Nephron (organoid): ENCODE measurements around the gene CCNK.
A peak's percentile ranks its signal among the peaks of the same experiment; 100 is the strongest.

Source experiments
- H3K27ac Mint-ChIP-seq, 3 experiments: 2 replicates each; pipeline ENCODE4 v1.8.0; 2020; ENCODE audit warnings: mixed read lengths in 3 of 3, mild to moderate bottlenecking in 2 of 3, moderate library complexity in 1 of 3
- H3K27me3 Mint-ChIP-seq: 2 replicates; pipeline ENCODE4 v1.8.0; 2021; ENCODE audit warnings: low read depth, mild to moderate bottlenecking, moderate library complexity, mixed read lengths
- H3K36me3 Mint-ChIP-seq: 2 replicates; pipeline ENCODE4 v1.8.0; 2020; ENCODE audit warnings: low read depth, mixed read lengths
- H3K4me1 Mint-ChIP-seq: 2 replicates; pipeline ENCODE4 v1.8.0; 2020; ENCODE audit warnings: mixed read lengths
- H3K4me3 Mint-ChIP-seq, 3 experiments: 2 replicates each; pipeline ENCODE4 v1.8.0; 2020; ENCODE audit warnings: mild to moderate bottlenecking in 3 of 3, mixed read lengths in 3 of 3, moderate library complexity in 2 of 3
- H3K9me3 Mint-ChIP-seq: 2 replicates; pipeline ENCODE4 v1.8.0; 2020; ENCODE audit warnings: mixed read lengths
- TF ChIP-seq, protein P1 (sequence below), 3 experiments: fragments of 200-600 bp; sonication (generic); IDR thresholded peaks; one replicate each; pipeline ENCODE4 v1.5.0; 2021; ENCODE audit warnings: antibody characterized with exemption in 3 of 3; ENCODE audit not compliant: unreplicated experiment in 3 of 3

The CCNK gene

DNA sequence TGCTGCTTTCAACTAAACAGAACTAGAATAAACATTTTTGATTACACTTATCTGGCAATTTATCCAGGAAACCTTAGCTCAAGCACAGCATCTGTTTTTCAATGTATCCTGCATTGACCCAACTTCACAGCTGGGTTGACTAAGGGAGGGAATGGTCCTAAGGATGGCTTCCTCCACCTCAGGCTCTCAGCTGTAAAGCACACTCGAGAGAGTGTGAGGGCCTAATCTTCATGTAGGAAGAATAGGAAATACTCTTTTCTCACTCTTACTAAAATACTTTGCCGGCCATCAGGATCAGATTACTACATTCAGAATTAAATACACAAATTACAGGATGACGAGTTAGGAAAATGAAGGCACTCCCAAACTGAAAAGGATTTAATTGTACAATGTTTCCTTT lies 7.8 kb upstream of the CCNK start:
- no peak overlapping the region for H3K27ac Mint-ChIP-seq
- H3K9me3 Mint-ChIP-seq: no peaks in the 10 kb centered on the region
- TF ChIP-seq, protein P1, sequence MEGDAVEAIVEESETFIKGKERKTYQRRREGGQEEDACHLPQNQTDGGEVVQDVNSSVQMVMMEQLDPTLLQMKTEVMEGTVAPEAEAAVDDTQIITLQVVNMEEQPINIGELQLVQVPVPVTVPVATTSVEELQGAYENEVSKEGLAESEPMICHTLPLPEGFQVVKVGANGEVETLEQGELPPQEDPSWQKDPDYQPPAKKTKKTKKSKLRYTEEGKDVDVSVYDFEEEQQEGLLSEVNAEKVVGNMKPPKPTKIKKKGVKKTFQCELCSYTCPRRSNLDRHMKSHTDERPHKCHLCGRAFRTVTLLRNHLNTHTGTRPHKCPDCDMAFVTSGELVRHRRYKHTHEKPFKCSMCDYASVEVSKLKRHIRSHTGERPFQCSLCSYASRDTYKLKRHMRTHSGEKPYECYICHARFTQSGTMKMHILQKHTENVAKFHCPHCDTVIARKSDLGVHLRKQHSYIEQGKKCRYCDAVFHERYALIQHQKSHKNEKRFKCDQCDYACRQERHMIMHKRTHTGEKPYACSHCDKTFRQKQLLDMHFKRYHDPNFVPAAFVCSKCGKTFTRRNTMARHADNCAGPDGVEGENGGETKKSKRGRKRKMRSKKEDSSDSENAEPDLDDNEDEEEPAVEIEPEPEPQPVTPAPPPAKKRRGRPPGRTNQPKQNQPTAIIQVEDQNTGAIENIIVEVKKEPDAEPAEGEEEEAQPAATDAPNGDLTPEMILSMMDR (IDR thresholded peaks at IDR 0.05; ENCODE audit: unreplicated experiment in 3 of 3): no peak
- no peaks in the 10 kb centered on the region for H3K27me3 Mint-ChIP-seq
- H3K36me3 Mint-ChIP-seq: no peaks in the 10 kb centered on the region
- H3K4me1 Mint-ChIP-seq: peaks cover 53% of the 10 kb centered on the region
- no peak overlapping the region for H3K4me3 Mint-ChIP-seq

DNA sequence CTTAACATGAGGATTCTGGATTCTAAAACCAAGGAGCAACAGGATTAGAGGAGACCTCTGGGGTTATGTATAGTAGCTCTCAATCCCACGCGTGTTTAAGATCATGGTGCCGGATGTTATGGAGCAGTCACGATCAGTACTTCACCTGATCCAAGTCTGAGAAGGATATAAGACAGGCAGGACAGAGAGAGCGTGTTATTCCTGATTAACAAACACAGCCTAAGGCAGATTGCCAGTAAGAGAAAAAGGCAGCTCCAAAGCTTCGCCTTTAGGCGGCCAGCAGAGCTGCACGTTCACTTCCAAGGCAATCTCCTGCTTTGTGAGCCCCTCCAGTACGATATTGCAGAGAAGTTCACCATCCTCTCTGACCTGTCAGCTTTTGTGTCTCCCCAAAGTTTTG lies 6.0 kb upstream of the CCNK start:
- H3K36me3 Mint-ChIP-seq: no peaks in the 10 kb centered on the region
- no peaks in the 10 kb centered on the region for H3K9me3 Mint-ChIP-seq
- TF ChIP-seq, protein P1 (IDR thresholded peaks at IDR 0.05; ENCODE audit: unreplicated experiment in 3 of 3): no peak
- peak overlapping the region in 2 of 3 experiments; percentile 4 to 11 for H3K27ac Mint-ChIP-seq
- H3K4me1 Mint-ChIP-seq: peaks cover 50% of the 10 kb centered on the region
- no peak overlapping the region for H3K4me3 Mint-ChIP-seq
- H3K27me3 Mint-ChIP-seq: no peaks in the 10 kb centered on the region

DNA sequence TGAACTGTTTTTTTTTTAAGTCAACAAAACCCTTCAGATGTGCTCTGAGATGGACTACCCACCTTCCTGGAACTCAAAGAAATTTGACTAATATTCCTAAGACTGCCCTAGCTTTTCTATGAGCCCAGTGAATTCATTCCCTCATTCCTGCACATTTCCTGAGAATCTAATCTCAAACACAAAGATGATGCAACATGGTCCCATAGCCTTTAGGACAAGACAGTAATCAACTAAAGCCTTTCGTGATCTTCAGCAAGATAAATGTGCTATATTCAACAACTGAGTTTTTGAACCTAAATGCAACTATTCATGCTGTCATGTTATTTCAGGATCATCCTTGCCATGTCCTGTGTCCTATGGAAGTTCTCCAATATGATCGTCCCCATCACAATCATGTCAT lies 5.5 kb upstream of the CCNK start:
- H3K27me3 Mint-ChIP-seq: no peaks in the 10 kb centered on the region
- peaks cover 45% of the 10 kb centered on the region for H3K4me1 Mint-ChIP-seq
- TF ChIP-seq, protein P1 (IDR thresholded peaks at IDR 0.05; ENCODE audit: unreplicated experiment in 3 of 3): no peak
- no peaks in the 10 kb centered on the region for H3K9me3 Mint-ChIP-seq
- H3K36me3 Mint-ChIP-seq: no peaks in the 10 kb centered on the region
- H3K27ac Mint-ChIP-seq: no peak overlapping the region
- no peak overlapping the region for H3K4me3 Mint-ChIP-seq

DNA sequence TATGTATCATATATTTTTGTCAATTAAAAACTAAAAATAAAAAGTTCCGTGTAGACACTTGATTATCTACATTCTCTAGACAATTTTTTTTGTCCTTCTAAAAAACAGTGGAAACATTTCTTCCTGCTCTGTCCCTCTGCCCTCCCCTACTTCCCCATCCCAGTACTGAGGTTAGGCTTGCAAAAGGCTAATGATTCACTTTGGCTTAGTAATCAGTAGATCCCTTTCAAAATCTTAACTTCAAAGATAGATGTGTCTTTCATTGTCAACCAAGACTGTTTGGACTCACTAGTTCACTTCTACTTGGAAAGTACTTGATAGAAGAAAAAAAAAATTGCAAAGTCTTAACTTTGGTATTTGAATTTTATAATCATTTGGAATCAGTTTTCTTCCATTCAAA lies 4.3 kb upstream of the CCNK start:
- Mint-ChIP-seq H3K36me3 (no peaks in the 10 kb centered on the region), H3K4me1 (peaks cover 46% of the 10 kb centered on the region), H3K9me3 (no peaks in the 10 kb centered on the region), H3K27me3 (no peaks in the 10 kb centered on the region), H3K4me3 (peak overlapping the region in 1 of 3 experiments; percentile 61), H3K27ac (peak overlapping the region in 1 of 3 experiments; percentile 77)
- TF ChIP-seq, protein P1 (IDR thresholded peaks at IDR 0.05; ENCODE audit: unreplicated experiment in 3 of 3): no peak

DNA sequence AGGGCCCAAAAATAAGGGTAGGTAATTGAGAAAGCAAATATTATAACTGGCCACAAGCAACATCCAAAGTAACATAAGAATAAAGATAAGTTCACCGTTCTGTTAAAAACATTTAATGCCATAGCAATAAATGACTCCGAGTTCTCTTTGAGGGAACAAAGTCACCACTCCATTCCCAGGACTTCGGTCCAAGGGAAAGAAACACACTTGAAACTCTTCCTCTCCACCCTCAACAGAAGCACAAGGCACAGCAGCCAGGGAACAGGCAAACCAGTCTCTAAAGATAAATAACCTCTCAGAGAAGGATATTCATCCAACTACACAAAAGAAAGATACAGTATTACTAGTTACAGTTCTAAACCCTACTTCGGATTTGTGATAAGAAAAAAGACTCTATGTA lies 3.1 kb upstream of the CCNK start:
- H3K4me1 Mint-ChIP-seq: peaks cover 59% of the 10 kb centered on the region
- no peaks in the 10 kb centered on the region for H3K27me3 Mint-ChIP-seq
- TF ChIP-seq, protein P1 (IDR thresholded peaks at IDR 0.05; ENCODE audit: unreplicated experiment in 3 of 3): no peak
- H3K36me3 Mint-ChIP-seq: no peaks in the 10 kb centered on the region
- H3K27ac Mint-ChIP-seq: peak overlapping the region in 2 of 3 experiments; percentile 59 to 83
- H3K9me3 Mint-ChIP-seq: no peaks in the 10 kb centered on the region
- peak overlapping the region; percentile 94 to 98 (median 95) for H3K4me3 Mint-ChIP-seq

DNA sequence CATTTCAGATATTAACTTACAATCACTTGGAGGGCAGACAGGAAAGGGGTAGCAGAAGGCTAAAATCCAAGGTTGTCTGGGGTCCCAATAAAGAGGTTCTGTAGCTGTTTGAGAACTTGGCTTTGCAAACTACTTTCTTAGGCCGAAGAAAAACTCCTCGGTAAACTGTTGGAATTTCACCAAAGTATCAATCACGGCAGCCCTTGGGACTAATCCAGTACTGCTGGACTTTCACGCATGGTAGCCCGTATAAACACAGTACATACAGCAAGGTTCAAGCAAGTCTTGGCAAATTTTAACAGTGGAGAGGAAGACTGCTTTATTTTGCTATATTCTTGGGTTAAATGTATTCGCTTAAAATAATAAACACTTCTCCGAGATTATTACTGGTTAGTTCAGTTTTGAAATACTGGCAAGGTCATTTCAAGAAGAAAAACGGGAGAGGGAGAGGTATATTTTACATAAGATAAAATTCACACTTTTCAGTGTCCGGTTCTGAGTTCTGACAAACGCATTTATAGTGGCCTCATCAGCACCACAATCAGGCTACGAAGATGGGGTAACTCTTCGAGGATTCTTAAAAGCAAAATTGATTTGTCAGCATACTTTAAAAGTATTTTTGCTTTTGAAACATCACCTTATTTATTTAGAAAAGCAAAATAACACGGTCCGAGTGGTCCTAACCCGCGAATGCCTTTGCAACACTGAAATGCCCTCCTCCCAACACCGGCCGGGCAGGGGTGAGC lies 1.9 kb upstream of the CCNK start:
- Mint-ChIP-seq H3K4me1 (peaks cover 60% of the 10 kb centered on the region), H3K27ac (peak overlapping the region; percentile 18 to 85 (median 83)), H3K4me3 (peak overlapping the region; percentile 94 to 98 (median 95)), H3K36me3 (no peaks in the 10 kb centered on the region), H3K27me3 (no peaks in the 10 kb centered on the region), H3K9me3 (no peaks in the 10 kb centered on the region)
- TF ChIP-seq, protein P1 (IDR thresholded peaks at IDR 0.05; ENCODE audit: unreplicated experiment in 3 of 3): no peak
